GM03348 (cell line): ENCODE data around the gene PDK1.

Experiments
- DNase-seq: peaks from one replicate; pipeline ENCODE4 v3.0.0; 2012; ENCODE audit warnings: low spot score

The PDK1 gene

DNA sequence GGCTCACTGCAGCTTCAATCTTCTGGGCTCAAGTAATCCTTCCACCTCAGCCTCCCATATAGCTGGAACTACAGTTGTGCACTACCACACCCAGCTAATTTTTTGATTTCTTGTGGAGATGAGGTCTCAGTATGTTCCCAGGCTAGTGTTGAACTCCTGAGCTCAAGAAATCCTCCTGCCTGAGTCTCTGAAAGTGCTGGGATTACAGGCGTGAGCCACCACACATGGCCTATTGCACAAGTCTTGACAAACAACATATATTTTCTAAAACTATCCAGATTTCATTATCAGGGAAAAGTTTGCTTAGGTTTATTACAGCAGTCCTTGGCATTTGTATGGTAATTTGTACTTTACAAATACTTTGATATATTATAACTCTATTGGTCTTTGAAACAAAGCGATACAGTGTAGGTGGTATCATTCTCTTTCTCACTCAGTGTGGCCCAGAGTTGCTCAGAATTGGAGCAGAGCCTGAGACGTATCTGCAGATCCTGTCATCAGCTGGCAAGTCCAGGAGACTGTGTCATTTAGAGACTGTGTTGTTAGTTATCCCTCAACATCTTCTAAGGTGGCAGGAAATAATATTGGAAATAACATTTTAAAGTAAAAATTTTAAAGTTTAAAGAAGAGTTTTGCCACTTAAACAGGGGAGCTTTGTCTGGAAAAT, 41.4 kb downstream of the PDK1 start:
- DNase-seq, result no peak

DNA sequence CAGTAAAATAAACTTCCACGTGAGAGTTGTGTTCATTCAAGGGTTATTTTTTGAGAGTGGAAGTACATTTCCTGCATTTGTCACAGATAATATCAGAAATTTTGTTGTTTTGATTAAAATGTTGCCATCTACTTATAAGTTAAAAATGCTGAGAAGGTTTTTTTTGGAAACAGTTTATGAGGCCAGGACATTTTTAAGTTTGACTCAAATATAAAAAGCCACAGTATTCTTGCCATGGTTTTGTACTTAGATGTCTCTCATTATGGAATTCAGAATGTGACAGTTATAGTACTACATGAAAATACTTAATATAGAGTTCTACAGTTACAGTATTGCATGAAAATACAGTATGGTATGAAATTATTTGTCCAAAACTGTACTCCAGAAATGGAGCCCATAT, 44.1 kb downstream of the PDK1 start:
- no peak for DNase-seq

DNA sequence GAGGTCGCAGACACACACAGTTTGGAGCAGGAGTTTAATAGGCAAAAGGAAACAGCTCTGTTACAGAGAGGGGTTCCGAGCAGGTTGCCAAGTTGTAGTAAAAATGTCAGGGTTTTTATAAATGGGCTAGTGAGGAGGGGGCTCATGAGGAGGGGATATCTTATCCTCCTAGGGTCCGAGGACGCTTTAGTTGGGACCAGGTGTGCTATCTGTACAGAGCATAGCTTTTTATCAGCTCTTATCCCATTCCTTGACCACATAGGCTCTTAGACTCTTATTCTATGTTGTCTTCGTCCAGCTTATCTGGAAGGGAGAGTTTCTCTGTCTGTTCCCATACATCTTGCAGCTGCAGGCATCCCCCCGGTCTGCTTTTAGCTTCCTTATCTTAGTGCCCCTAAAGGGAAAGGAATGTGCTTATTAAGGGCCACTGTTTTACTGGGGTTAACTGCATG, 44.7 kb downstream of the PDK1 start:
- DNase-seq, result no peak

DNA sequence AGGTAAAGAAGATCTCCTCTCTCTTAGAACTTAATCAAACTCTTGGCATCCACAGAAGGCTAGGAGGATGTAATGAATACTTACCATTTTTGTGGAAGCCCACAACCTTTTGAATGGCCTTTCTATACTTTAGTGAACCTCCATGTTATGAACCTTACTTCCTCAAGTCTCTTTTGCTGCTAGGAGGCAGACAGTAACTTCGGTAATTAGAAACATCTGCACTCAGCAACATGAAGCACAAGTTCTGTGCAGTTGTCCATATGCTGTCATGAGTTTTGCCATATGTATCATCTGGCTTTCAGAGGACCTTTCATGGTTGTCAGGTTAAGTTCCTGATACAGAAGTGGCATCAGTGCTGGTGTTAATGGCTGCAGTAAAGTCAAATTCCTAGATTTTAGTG, 50.4 kb downstream of the PDK1 start:
- peak; percentile 23 for DNase-seq

DNA sequence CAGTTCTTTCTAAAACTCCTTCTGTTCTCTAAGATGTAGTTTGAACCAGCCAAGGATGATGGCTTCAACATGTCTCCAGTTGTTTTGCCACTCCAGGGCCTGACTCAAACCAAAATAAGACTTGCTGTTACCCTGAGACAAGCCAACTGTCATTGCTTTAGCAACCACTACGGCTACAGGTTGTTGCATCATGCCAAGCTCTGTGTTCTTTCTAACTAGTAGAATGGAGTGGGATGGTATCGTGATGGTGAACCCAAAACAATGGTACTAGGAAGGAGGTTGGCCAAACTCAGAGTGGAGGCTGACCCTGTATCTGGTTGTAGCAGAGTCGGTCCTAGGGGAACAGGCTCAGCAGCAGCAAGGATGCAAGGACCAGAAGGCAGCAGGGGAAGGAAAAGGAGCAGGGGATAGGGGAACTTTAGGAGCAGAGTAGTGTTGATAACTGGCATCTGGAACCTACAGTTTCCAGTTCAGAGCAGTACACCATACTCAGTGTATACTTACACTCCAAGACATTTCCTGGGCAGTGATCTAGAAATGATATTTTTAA, 51.6 kb downstream of the PDK1 start:
- no peak for DNase-seq

DNA sequence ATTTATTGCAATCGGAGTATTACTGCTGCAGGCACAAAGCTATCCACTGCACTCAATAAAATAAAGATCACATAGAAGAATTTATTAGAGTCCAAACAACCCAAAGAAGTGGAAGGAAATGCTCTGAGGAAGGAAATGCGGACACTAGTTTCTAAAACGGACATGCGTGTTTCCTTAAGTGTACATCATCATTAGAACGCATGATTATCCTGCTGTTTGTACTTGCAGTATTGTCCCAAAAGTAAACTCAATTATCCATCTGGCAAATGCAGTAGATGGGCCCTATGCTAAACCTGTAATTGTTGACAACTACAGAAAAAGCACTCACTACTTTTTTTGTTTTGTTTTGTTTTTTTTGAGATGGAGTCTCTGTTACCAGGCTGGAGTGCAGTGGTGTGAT, 53.6 kb downstream of the PDK1 start:
- DNase-seq, result no peak

DNA sequence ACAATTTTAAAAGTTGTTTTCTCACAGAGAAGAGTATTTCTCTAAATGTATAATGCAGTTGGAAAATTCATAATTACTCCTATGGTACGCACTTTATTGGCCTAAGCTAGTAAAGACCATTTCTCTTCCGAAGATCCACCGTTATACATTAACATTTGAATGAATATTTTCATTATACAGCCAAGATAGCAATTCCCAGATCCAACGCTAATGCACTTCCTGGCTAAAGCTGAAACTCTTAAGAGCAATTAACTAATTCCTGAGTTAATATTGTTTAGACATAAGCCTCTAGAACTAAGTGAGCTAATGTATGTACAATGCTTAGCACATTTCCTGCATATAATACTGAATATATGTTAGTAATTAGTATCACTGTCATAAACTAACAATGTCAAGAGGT, 56.2 kb downstream of the PDK1 start:
- DNase-seq, result no peak

DNA sequence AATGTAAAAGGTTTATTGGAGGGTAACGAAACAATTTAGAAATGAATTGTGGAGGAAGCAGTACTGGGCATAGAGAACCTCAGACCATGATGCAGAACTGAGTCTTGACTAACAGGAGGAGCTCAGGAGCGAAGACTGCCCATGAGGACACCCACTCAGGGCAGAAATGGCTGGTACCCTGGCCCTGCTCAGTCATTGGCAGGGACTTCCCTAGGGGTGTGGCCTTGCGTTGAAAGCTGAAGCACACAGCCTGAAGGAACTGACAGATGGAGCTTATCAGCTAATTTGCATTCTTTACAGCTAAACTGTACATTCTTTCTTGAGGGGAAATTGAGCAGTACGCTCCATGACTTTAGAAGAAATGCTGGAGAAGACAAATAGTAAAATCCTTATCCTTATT, 57.1 kb downstream of the PDK1 start:
- no peak for DNase-seq

DNA sequence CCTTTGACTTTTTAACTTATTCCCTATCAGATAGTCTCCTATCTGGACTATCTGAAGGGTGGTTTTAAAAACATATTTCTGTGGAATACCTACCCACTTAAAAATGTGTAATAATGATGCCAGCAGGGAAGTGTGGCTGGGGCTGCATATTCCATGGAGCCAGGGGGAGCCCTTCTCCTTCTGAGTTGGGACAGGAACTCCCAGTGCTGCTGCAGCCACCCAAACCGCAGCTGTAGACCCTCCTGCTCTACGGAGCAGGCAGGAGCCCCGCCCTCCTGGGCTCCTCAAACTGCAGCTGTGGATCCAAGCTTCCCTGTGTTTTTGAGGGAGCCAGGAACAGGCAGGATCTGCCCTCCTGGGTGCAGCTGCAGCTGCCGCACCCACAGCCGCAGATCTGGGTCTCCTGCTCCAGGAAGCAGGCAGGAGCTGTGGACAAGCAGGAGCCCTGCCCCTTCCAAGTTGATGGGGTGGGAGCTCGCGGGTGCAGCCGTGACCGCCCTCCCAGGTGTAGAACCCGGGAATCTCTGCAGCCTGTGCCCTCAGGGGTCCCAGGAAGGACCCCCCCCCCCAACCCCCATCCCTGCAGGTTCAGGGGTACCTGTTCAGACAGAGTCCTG, 57.8 kb downstream of the PDK1 start:
- no peak for DNase-seq

DNA sequence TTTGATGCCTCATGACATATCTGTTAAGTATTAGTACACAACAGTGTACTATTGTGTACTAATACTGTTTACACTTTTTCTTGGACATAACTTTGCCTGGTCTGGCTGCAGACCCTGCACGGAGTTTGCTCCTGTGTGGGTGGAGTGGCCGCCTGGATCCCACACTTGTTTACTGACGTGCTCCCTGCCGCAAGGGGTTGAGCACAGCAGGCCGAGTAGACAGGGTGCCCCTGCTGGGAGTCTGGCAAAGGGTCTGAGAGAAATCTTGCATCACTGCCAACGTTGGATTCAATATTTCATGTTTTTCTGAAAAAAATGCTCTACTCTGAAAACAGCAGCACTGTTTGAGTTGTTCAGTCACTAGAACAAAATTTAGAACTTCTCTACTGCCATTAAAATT, 59.0 kb downstream of the PDK1 start:
- no peak for DNase-seq

DNA sequence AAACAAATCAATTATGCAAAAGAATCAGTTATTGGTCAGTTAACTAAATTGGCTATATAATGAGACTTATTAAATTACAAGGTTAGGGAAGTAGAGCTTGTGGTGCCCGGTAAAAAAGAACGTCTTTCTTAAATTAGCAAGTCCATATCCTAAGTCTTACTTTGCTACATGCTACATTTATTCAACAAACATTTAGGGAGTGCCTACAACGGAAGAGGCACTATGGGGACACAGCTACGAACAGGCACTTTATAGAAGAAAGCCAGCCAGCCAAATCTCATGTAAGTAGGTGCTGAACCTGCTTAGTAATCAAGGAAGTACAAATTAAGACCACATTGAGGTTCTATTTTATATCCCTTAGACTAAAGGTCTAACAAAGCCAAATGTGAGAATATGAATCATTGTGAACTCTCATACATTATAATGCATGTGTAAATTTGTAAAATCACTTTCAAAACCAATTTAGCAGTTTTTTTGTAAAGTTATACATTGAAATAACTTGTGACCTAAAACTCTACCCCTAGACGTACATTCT, 59.9 kb downstream of the PDK1 start:
- no peak for DNase-seq

DNA sequence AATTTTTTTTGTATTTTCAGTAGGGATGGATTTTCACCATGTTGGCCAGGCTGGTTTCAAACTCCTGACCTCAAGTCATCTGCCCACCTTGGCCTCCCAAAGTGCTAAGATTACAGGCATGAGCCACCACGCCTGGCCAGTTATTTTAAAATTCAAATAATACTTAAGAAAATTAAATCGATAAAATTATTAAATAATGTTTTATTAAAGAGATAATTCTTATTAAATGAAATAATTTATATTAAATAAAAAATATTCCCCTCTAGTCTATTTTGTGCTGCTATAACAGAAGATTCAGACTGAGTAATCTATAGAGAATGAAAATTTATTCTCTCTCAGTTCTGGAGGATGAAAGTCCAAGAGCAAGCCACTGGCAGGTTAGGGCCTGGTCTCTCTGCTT, 61.2 kb downstream of the PDK1 start:
- DNase-seq, result no peak

DNA sequence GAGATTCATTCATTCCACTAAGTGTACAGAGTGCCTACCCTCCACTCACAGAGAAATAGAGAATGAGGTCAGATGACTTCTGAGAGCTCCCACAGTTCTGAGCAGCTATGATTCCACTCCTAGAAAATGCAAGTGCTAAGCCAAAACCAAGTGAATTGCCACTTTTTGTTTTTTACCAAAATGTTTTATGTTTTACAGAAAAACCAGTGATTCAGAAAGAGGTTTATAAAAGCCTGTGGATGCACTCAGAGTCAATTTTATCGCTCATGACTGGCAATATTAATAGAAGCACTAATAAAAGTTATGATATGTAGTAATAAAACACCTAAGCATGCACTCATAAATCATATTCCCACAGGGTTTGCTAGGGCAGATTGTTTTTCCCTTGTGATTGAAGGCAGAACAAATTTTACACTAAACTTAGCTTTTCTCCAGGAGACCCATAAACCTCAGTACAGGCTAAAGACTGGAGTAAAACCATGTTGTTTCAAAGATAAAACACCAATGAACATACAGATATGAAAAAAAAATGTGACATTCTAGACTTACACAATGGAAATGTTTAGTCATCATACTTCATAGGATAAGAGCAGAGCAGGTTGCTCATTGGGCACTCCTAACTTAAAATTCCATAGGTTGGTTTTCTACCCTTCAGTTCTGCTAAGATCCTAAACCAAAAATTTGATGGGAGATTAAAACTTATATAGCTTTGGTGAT, 67.5 kb downstream of the PDK1 start:
- DNase-seq, result peak; percentile 52

DNA sequence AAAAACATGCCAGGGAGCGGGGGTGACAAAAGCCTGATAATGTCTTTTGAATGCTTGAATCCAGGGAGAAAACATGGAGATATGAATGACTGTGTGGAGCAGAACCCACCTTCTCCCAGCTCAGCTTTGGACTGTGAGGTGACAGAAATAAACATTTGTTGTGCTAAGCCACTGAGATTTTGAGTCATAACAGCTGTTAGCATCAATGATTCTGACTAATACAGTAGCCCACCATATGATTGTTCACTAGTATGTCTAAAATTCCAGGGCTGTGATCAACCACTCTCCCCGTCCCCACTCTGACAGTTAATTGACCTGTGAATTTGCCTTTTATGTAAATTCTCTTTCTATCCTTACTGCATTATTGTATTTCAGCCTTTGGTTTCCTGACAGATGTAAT, 69.1 kb downstream of the PDK1 start:
- no peak for DNase-seq

DNA sequence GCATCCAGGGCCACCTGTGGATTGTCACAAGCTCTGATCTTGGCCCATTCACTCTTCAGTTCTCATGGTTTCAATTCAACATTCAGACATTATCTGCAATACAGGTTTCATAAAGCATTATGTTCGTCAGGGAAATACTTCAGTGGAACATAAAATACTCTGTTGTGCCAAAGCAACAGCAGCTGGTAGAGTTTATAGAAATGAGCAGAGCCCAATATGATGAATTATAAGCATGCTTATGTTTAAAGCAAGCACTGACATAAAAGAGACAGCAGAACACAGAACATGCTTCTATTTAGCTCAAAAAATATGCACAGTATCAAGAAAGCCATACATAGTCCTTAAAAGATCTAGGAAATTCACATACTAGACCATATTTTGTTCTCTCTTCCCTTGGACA, 71.3 kb downstream of the PDK1 start:
- DNase-seq, result no peak

DNA sequence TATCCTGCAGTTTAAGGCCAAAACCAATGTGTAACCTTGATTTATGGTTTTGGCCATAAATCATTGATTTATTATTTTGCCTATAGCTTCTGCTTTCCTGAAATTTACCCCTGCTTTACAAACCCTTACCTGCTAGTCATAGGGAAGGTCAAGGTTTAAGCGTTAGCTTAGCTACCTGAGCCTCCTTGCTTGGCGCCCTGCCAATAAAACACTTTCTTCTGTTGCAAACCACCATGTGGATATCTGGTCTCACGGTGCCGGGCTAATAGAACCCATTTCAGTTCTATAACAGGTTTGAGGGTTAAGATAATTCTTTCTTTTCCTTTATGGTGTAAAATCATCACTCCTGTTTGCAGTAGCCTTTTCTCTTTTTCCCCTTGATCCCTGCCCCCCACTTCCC, 72.2 kb downstream of the PDK1 start:
- no peak for DNase-seq

DNA sequence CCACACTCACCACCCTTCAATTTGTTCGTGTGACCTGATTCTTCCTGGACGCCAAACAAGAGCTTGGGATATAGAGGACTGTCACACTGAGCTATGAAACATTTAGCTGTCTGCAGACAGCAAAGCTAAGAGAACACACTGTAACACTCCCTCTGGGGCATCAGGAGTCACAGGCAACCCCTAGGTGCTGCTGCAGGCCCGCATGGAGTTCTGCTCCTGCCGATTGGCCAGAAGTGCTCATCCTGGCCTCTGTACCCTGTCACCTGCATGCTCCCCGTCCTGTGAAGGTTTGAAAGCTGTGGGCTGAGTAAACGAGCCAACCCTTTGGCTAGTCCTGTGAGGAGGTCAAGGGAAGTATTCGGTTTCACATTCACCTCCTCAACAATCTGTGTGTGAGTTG, 73.7 kb downstream of the PDK1 start:
- DNase-seq, result no peak

DNA sequence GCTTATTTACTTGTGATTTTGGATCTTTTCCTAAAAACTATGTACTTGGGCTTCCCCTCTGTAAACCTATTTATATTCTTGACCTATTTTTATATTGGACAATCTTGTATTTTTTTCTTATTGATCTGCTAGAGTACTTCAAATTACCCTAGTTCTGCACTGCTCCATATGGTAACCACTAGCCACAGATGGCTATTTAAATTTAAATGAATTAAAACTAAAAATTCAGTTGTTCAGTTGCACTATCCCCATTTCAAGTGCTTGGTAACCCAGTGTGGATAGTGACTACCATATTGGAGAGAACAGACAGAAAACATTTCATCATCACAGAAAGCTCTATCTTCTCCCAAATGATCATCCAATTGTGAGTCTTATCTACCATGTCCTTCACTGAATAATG, 74.3 kb downstream of the PDK1 start:
- no peak for DNase-seq

DNA sequence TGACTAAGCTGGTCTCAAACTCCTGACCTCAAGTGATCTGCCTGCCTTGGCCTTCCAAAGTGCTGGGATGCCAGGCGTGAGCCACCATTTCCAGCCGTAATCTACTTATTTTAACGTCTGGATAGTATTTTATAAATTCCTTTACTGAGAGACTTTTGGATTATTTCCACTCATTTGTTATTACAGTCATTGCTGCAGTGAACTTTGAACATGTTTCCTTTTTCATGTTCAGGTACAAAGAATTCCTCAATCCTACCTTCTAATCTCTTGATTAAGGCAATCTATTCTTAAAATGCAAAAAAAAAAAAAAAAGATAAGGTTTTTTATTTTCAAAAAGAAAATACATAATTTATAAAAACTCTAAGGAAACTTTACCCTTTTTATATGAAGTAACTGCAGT, 78.6 kb downstream of the PDK1 start:
- no peak for DNase-seq

DNA sequence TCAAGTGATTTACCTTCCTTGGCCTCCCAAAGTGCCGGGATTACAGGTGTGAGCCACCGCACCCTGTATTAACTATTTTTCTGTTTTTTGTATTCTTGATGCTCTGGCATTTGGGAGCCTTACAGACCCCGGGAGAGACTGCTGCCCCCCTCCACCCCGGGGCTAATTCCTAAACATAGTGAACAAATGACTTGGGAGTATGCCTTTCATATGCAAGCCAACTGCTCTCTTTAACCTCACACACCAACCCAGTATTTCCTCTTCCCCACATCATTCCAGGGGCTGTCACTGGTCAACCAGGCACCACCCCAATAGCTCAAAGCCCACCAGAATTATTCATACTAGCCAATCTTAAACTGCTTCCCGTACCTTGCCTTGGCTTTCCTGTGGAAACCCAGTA, 79.7 kb downstream of the PDK1 start:
- no peak for DNase-seq

DNA sequence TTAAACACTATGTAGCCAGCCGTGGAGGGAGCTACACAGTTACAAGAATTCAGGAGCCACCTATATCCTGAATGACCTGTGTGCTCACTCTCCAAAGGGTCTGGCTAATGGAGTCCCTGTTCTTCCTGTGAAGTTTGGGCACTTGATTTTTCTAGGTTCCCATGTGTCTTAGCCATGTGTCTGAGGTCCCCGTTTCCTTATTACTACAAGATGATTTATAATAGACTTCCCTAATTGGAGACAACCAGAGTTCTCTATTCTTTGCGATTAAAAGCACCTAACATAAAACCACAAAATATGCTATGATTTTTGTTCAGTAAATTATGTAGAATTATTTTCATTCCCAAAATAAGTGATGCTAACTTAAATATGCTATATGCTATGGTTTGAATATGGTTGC, 83.4 kb downstream of the PDK1 start:
- DNase-seq, result no peak

DNA sequence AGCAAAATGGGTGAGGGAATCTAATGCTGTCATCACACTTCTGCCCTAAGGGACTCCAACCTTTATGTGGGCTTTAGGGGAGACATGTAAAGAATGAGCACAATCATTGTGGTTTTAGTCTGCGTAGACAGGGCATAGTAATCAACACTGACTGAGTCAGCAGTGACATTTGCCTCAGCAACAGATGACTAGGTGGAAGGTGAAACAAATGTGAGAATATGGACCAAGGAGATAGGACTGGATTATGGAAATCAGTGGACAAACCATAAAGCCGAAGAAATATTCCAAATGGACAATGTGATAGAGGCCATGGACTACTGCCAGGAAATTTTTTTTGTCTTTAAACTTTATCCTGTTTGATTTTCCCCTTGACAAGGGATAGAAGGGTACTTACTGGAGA, 83.9 kb downstream of the PDK1 start:
- DNase-seq, result peak; percentile 32

DNA sequence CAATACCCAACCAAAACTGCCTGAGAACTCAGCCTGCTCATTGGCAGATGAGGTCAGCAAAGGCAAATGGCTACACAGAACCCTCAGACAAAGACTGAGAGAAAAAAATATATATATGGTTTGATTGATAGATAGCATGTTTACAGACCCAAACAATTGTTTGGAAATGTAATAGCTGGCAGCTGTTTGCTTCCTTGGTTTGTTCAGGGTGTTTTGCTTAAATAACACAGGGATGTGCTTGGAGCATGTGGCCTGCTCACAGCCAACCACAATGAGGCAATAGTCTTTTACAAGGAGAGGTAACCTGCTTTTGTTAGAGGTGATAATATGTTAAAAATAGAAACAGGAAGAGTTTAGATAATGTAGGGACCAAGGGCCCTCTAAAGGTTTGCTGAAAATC, 84.5 kb downstream of the PDK1 start:
- no peak for DNase-seq
